ENCODE measurements around the gene EAF1.
A peak's percentile ranks its signal among the peaks of the same experiment; 100 is the strongest.
"Not testable (repeated sequence)": the region's sequence is repeated elsewhere in the genome, so short reads cannot be mapped to it uniquely, and the experiment has no call there.

Gene EAF1

GRCh38 chr3:15453501-15453900 lies 26.1 kb downstream of the EAF1 start:
- DNase-seq, result no peak

GRCh38 chr3:15453991-15454625 lies 26.7 kb downstream of the EAF1 start:
- DNase-seq, result no peak

GRCh38 chr3:15454965-15455364 lies 27.6 kb downstream of the EAF1 start:
- DNase-seq, result no peak

GRCh38 chr3:15455756-15456155 lies 28.4 kb downstream of the EAF1 start:
- DNase-seq, result no peak

GRCh38 chr3:15456321-15456720 lies 28.9 kb downstream of the EAF1 start:
- no peak for DNase-seq

GRCh38 chr3:15456915-15457314 lies 29.5 kb downstream of the EAF1 start:
- not testable (repeated sequence) for DNase-seq

- peak; percentile 2 to 25 for DNase-seq
Observed at GRCh38 chr3:15458212-15458780, 30.9 kb downstream of the EAF1 start.

- DNase-seq, result peak; percentile 74 to 80
Observed at GRCh38 chr3:15460891-15461531, 33.6 kb downstream of the EAF1 start.

GRCh38 chr3:15462451-15462850 lies 35.1 kb downstream of the EAF1 start:
- DNase-seq, result no peak

GRCh38 chr3:15465876-15466585 lies 38.6 kb downstream of the EAF1 start:
- DNase-seq, result no peak

- DNase-seq, result no peak
Observed at GRCh38 chr3:15467227-15468181, 40.1 kb downstream of the EAF1 start.

GRCh38 chr3:15470261-15470660 lies 42.9 kb downstream of the EAF1 start:
- DNase-seq, result no peak

GRCh38 chr3:15470849-15471248 lies 43.5 kb downstream of the EAF1 start:
- DNase-seq, result no peak

GRCh38 chr3:15471861-15472260 lies 44.5 kb downstream of the EAF1 start:
- DNase-seq, result no peak

GRCh38 chr3:15475161-15475560 lies 47.8 kb downstream of the EAF1 start:
- DNase-seq, result no peak

GRCh38 chr3:15476378-15476777 lies 49.0 kb downstream of the EAF1 start:
- DNase-seq, result no peak

GRCh38 chr3:15477951-15478639 lies 50.7 kb downstream of the EAF1 start:
- no peak for DNase-seq

GRCh38 chr3:15478640-15478979 lies 51.2 kb downstream of the EAF1 start:
- DNase-seq, result no peak

GRCh38 chr3:15479400-15480224 lies 52.2 kb downstream of the EAF1 start:
- DNase-seq, result no peak

GRCh38 chr3:15484551-15484950 lies 57.2 kb downstream of the EAF1 start:
- not testable (repeated sequence) for DNase-seq

- DNase-seq, result no peak
Observed at GRCh38 chr3:15486020-15486419, 58.6 kb downstream of the EAF1 start.
